GM13977 (cell line): ENCODE data around the gene USP17L28.
"Not testable (repeated sequence)": the region's sequence is repeated elsewhere in the genome, so short reads cannot be mapped to it uniquely, and the experiment has no call there.

Experiments used
- DNase-seq: peaks from one replicate; pipeline ENCODE4 v3.0.0; 2012; ENCODE audit warnings: low spot score
- in situ Hi-C: fragments of 300-500 bp; cut with MboI; formaldehyde crosslinking; loops from one replicate; pipeline ENCODE4 v1.12.0; 2022; ENCODE audit warnings: low sequenced_read_pairs, low pct_unique_long_range_greater_than_20kb, mixed read lengths, inconsistent platforms; ENCODE audit not compliant: unreplicated experiment
- TF ChIP-seq, protein P1 (sequence below): IDR thresholded peaks from 2 replicates; pipeline ENCODE4 v1.5.1; 2012; ENCODE audit warnings: mild to moderate bottlenecking, control low read depth; ENCODE audit not compliant: insufficient read depth; ENCODE audit errors: extremely low read depth, missing control alignments

The USP17L28 gene

DNA sequence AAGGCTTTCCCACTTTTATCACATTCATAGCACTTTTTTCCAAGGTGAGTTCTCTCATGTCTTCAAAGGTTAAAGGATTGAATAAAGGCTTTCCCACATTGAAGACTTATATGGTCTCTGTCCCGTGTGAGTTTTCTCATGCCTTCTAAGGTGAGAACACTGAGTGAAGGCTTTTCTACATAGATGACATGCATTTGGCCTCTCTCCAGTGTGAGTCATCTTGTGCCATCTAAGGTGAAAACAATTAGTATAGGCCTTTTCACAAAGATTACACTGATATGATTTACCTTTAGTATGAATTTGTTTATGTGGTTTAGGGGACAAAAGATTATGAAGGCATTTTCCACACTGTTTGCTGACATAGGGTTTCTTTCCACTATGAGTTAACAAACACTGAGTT, 35.4 kb downstream of the USP17L28 start:
- in situ Hi-C loops, result no loop called here
- DNase-seq, result no peak
- TF ChIP-seq, protein P1, sequence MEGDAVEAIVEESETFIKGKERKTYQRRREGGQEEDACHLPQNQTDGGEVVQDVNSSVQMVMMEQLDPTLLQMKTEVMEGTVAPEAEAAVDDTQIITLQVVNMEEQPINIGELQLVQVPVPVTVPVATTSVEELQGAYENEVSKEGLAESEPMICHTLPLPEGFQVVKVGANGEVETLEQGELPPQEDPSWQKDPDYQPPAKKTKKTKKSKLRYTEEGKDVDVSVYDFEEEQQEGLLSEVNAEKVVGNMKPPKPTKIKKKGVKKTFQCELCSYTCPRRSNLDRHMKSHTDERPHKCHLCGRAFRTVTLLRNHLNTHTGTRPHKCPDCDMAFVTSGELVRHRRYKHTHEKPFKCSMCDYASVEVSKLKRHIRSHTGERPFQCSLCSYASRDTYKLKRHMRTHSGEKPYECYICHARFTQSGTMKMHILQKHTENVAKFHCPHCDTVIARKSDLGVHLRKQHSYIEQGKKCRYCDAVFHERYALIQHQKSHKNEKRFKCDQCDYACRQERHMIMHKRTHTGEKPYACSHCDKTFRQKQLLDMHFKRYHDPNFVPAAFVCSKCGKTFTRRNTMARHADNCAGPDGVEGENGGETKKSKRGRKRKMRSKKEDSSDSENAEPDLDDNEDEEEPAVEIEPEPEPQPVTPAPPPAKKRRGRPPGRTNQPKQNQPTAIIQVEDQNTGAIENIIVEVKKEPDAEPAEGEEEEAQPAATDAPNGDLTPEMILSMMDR, result no peak

GRCh38 chr4:9389001-9389400, 40.3 kb downstream of the USP17L28 start:
- in situ Hi-C loops, DNase-seq: not testable (repeated sequence)
